NK-92 (cell line): ENCODE measurements around the gene RAB11FIP4.

Experiments used
- DNase-seq: peaks from one replicate; lab custom pipeline; 2025; ENCODE audit not compliant: unreplicated experiment; lab: John Stamatoyannopoulos, UW

RAB11FIP4 gene

DNA sequence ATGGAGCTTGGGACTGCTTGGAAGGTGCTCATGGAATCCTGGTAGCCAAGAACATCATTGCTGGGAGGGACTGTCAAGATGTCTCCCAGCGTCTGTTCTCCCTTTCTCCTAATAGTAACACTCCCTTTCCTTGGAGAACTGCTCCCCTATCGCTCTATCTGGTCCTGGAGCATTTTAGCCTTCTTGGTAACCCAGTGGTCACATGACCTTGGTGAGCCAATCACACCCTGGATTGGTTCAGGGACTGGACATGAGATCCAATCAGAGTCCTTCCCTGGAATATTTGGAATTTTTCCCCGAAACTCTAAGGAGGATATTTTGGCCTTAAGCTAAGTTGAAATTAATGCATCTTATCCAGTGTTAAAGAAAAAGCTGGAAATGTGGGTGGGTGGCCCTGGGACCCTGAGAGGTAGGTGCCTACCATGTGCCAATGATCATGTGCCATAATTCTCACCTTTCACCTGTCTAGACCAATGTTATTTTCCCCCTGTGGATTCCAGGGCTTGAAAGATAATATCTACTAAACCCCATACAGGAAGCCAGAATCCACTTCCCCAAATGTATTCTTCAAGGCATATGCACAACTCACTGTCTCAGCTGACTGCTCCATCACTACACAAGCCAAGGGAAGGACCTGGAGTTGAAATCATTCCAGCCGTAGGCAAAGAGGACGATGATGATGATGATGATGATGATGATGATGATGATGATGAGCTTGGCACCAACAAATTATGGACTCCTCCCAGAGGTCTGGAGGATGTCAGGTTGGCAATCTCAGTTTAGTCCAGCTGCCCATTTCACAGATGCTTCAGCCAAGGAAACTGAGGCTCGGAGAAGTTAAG, 193.2 kb downstream of the RAB11FIP4 start:
- DNase-seq: no peak

DNA sequence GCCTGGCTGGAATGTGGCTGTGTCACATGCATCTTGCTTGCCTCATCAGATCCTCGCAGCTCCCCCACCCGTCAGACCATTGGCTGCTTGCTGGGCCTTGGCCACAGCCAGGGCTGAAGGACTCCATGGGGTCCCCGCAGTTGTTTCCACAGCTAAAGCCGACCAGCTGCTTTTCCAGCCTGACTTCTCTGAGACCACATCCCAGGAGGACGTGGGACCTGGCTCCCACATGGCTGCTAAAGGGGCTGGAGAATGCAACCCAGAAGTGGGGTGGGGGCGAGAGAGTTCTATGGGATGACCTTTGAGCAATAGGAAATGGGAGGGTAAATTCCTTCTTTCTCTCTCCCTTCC, 193.8 kb downstream of the RAB11FIP4 start:
- no peak for DNase-seq

DNA sequence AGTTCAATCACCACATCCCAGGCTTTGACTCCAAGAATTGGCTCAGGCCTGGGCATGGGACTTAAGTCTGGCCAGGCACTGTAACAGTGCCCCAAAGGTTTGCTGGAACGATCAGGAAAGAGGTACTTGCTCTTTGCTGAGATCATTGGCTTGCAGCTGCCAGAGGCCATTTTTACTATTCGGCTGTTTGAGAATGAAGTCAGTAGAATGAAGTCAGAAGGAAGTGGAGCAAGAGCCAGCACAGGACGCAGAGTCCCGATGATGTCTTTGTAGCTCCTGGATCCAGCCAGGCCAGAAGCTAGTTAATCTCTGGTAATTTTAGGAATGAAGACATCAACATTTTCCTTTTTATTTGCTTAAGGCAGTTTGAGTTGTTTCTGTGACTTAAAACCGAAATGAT, 195.5 kb downstream of the RAB11FIP4 start:
- DNase-seq: no peak

DNA sequence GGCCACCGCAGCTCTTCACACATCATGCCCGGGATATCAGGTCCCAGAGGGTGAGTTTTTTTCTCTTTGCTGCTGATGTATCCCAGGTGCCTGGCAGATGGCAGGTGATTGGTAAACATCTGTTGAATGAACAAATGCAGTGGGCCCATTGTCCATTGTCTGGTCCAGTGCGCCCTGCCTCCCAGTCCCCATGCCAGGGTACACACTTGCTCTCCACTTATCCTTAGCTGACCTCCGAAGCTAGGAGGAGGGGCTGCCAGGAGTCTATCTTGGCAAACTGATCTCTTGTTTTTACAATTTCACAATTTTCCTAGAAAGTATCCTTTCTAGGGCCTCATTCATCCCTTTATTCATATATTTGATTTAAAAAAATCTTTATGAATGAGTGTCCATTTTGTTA, 196.0 kb downstream of the RAB11FIP4 start:
- DNase-seq: no peak
